ENCODE results near the gene MAFG. TPM values are rescaled to one million over a fixed set of nuclear protein-coding genes. Genes with fewer than 3 reads are reported as not detected.

Gene MAFG
- total and polyA plus RNA-seq, 2 donors (not counting 1 experiment from before 2014, with no cell fraction given), result 11.3 to 20.6 TPM

- Histone ChIP-seq H3K27me3 (ENCODE audit: control insufficient read depth, insufficient read depth, low read length) (peaks cover 36% of the 10 kb centered on the region), H4K20me1 (ENCODE audit: control insufficient read depth, extremely low read depth, insufficient read depth, low read length) (no peaks in the 10 kb centered on the region), H3K27ac (ENCODE audit: insufficient read depth, low read length) (no peak overlapping the region), H3K9ac (ENCODE audit: insufficient read depth, low read length) (no peak overlapping the region), H3K79me2 (ENCODE audit: control insufficient read depth, insufficient read depth, low read length) (no peaks in the 10 kb centered on the region), H3K9me3 (ENCODE audit: control insufficient read depth, insufficient read depth, low read depth, low read length) (no peaks in the 10 kb centered on the region), H2AFZ (ENCODE audit: low read length) (no peak overlapping the region), H3K36me3 (ENCODE audit: control insufficient read depth, insufficient read depth, low read length) (no peaks in the 10 kb centered on the region), H3K4me3 (replicated peaks in 1 of 4; ENCODE audit: control extremely low read depth in 1 of 4, insufficient read depth in 1 of 4, low read depth in 3 of 4, low read length in 4 of 4) (peak overlapping the region in 1 of 4 experiments; percentile 20), H3K4me1 (ENCODE audit: control insufficient read depth, extremely low read depth, insufficient read depth, low read length) (peaks cover 2% of the 10 kb centered on the region), H3K4me2 (ENCODE audit: extremely low read depth, insufficient read depth, low read length) (no peak overlapping the region)
- no peak for DNase-seq (ENCODE audit: low read depth in 2 of 2)
- TF ChIP-seq EZH2 (IDR thresholded peaks at IDR 0.05; ENCODE audit: low read length, missing control alignments) (peak; percentile 100), CTCF (conservative IDR thresholded peaks at IDR 0.05 in 1 of 2, IDR thresholded peaks at IDR 0.05 in 1 of 2; ENCODE audit: low read depth in 1 of 2, low read length in 2 of 2) (no peak)
Observed at GRCh38 chr17:81960130-81960958, 32.8 kb upstream of the MAFG start.

GRCh38 chr17:81959362-81960129 is 32.0 kb upstream of the MAFG start:
- no peaks in the 10 kb centered on the region for H4K20me1 ChIP-seq (ENCODE audit: control insufficient read depth, extremely low read depth, insufficient read depth, low read length)
- no peaks in the 10 kb centered on the region for H3K79me2 ChIP-seq (ENCODE audit: control insufficient read depth, insufficient read depth, low read length)
- H3K4me3 ChIP-seq (replicated peaks in 1 of 4; ENCODE audit: control extremely low read depth in 1 of 4, insufficient read depth in 1 of 4, low read depth in 3 of 4, low read length in 4 of 4), result peak overlapping the region in 1 of 4 experiments; percentile 20
- H3K9me3 ChIP-seq (ENCODE audit: control insufficient read depth, insufficient read depth, low read depth, low read length), result no peaks in the 10 kb centered on the region
- H3K36me3 ChIP-seq (ENCODE audit: control insufficient read depth, insufficient read depth, low read length), result no peaks in the 10 kb centered on the region
- DNase-seq (ENCODE audit: low read depth in 2 of 2), result peak; percentile 32 to 39
- TF ChIP-seq CTCF (conservative IDR thresholded peaks at IDR 0.05 in 1 of 2, IDR thresholded peaks at IDR 0.05 in 1 of 2; ENCODE audit: low read depth in 1 of 2, low read length in 2 of 2) (peak; percentile 38 to 46), EZH2 (IDR thresholded peaks at IDR 0.05; ENCODE audit: low read length, missing control alignments) (no peak)
- no peak overlapping the region for H2AFZ ChIP-seq (ENCODE audit: low read length)
- H3K4me1 ChIP-seq (ENCODE audit: control insufficient read depth, extremely low read depth, insufficient read depth, low read length), result peaks cover 2% of the 10 kb centered on the region
- no peak overlapping the region for H3K9ac ChIP-seq (ENCODE audit: insufficient read depth, low read length)
- H3K27ac ChIP-seq (ENCODE audit: insufficient read depth, low read length), result no peak overlapping the region
- peaks cover 36% of the 10 kb centered on the region for H3K27me3 ChIP-seq (ENCODE audit: control insufficient read depth, insufficient read depth, low read length)
- peak overlapping the region; percentile 59 for H3K4me2 ChIP-seq (ENCODE audit: extremely low read depth, insufficient read depth, low read length)

GRCh38 chr17:81958633-81959342 is 31.3 kb upstream of the MAFG start:
- H3K9me3 ChIP-seq (ENCODE audit: control insufficient read depth, insufficient read depth, low read depth, low read length), result no peaks in the 10 kb centered on the region
- H4K20me1 ChIP-seq (ENCODE audit: control insufficient read depth, extremely low read depth, insufficient read depth, low read length), result no peaks in the 10 kb centered on the region
- H3K4me3 ChIP-seq (replicated peaks in 1 of 4; ENCODE audit: control extremely low read depth in 1 of 4, insufficient read depth in 1 of 4, low read depth in 3 of 4, low read length in 4 of 4), result no peak overlapping the region
- TF ChIP-seq CTCF (conservative IDR thresholded peaks at IDR 0.05 in 1 of 2, IDR thresholded peaks at IDR 0.05 in 1 of 2; ENCODE audit: low read depth in 1 of 2, low read length in 2 of 2) (no peak), EZH2 (IDR thresholded peaks at IDR 0.05; ENCODE audit: low read length, missing control alignments) (peak; percentile 46)
- peaks cover 2% of the 10 kb centered on the region for H3K4me1 ChIP-seq (ENCODE audit: control insufficient read depth, extremely low read depth, insufficient read depth, low read length)
- H3K27me3 ChIP-seq (ENCODE audit: control insufficient read depth, insufficient read depth, low read length), result peaks cover 33% of the 10 kb centered on the region
- no peak overlapping the region for H3K9ac ChIP-seq (ENCODE audit: insufficient read depth, low read length)
- no peaks in the 10 kb centered on the region for H3K79me2 ChIP-seq (ENCODE audit: control insufficient read depth, insufficient read depth, low read length)
- no peak overlapping the region for H2AFZ ChIP-seq (ENCODE audit: low read length)
- no peak for DNase-seq (ENCODE audit: low read depth in 2 of 2)
- no peak overlapping the region for H3K27ac ChIP-seq (ENCODE audit: insufficient read depth, low read length)
- H3K36me3 ChIP-seq (ENCODE audit: control insufficient read depth, insufficient read depth, low read length), result no peaks in the 10 kb centered on the region
- no peak overlapping the region for H3K4me2 ChIP-seq (ENCODE audit: extremely low read depth, insufficient read depth, low read length)

Measured in fibroblast of lung (primary cell).